HL-60 (cell line): Measurements from ENCODE around the gene MAP7D1.

ENCODE experiments used
- POLR2AphosphoS5 ChIP-seq: IDR thresholded peaks from 2 replicates; pipeline ENCODE4 v1.6.1; 2012; ENCODE audit warnings: low read depth
- SPI1 ChIP-seq: IDR thresholded peaks from 2 replicates; pipeline ENCODE4 v1.6.1; 2012; ENCODE audit warnings: low read depth, mild to moderate bottlenecking, borderline replicate concordance
- TF ChIP-seq, protein P1 (sequence below): IDR thresholded peaks from one replicate; pipeline ENCODE4 v1.5.1; 2011; ENCODE audit warnings: low read length, control low read depth, inconsistent platforms; ENCODE audit not compliant: insufficient read depth
- TF ChIP-seq, protein P2 (sequence below): IDR thresholded peaks from 2 replicates; pipeline ENCODE4 v1.6.1; 2012; ENCODE audit warnings: low read depth; ENCODE audit not compliant: insufficient replicate concordance

- TF ChIP-seq, protein P1, sequence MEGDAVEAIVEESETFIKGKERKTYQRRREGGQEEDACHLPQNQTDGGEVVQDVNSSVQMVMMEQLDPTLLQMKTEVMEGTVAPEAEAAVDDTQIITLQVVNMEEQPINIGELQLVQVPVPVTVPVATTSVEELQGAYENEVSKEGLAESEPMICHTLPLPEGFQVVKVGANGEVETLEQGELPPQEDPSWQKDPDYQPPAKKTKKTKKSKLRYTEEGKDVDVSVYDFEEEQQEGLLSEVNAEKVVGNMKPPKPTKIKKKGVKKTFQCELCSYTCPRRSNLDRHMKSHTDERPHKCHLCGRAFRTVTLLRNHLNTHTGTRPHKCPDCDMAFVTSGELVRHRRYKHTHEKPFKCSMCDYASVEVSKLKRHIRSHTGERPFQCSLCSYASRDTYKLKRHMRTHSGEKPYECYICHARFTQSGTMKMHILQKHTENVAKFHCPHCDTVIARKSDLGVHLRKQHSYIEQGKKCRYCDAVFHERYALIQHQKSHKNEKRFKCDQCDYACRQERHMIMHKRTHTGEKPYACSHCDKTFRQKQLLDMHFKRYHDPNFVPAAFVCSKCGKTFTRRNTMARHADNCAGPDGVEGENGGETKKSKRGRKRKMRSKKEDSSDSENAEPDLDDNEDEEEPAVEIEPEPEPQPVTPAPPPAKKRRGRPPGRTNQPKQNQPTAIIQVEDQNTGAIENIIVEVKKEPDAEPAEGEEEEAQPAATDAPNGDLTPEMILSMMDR, result no peak
- TF ChIP-seq, protein P2, sequence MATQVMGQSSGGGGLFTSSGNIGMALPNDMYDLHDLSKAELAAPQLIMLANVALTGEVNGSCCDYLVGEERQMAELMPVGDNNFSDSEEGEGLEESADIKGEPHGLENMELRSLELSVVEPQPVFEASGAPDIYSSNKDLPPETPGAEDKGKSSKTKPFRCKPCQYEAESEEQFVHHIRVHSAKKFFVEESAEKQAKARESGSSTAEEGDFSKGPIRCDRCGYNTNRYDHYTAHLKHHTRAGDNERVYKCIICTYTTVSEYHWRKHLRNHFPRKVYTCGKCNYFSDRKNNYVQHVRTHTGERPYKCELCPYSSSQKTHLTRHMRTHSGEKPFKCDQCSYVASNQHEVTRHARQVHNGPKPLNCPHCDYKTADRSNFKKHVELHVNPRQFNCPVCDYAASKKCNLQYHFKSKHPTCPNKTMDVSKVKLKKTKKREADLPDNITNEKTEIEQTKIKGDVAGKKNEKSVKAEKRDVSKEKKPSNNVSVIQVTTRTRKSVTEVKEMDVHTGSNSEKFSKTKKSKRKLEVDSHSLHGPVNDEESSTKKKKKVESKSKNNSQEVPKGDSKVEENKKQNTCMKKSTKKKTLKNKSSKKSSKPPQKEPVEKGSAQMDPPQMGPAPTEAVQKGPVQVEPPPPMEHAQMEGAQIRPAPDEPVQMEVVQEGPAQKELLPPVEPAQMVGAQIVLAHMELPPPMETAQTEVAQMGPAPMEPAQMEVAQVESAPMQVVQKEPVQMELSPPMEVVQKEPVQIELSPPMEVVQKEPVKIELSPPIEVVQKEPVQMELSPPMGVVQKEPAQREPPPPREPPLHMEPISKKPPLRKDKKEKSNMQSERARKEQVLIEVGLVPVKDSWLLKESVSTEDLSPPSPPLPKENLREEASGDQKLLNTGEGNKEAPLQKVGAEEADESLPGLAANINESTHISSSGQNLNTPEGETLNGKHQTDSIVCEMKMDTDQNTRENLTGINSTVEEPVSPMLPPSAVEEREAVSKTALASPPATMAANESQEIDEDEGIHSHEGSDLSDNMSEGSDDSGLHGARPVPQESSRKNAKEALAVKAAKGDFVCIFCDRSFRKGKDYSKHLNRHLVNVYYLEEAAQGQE, result no peak
- TF ChIP-seq SPI1 (no peak), POLR2AphosphoS5 (no peak)
Observed at GRCh38 chr1:36151845-36152203, 4.1 kb upstream of the MAP7D1 start.
